A549 (cell line): ENCODE measurements around the gene TGFBI.

ENCODE experiments used
- CBX8 ChIP-seq: fragments of 200-600 bp; sonication (generic); IDR thresholded peaks from 2 replicates; pipeline ENCODE4 v1.6.1; 2016
- CHD2 ChIP-seq: fragments of 150-350 bp; IDR thresholded peaks from 2 replicates; pipeline ENCODE4 v1.6.1; 2014; ENCODE audit warnings: low read length; ENCODE audit not compliant: partially characterized antibody
- CTCF ChIP-seq: fragments of >200 bp; sonication (Bioruptor Twin); formaldehyde crosslinking; IDR thresholded peaks from 3 replicates; pipeline ENCODE4 v1.5.1; 2016
- EP300 ChIP-seq, 2 experiments: fragments of >200 bp; sonication (Bioruptor Twin); formaldehyde crosslinking; IDR thresholded peaks; 2 replicates in 1 of 2; 3 replicates in 1 of 2; pipeline ENCODE4 v1.6.1; 2016 to 2017
- HMGXB4 ChIP-seq: fragments of 250-450 bp; sonication (Bioruptor Pico); IDR thresholded peaks from 2 replicates; pipeline ENCODE4 v1.5.0; 2021; ENCODE audit warnings: mild to moderate bottlenecking, moderate library complexity, borderline replicate concordance
- MYC ChIP-seq: IDR thresholded peaks from 2 replicates; pipeline ENCODE4 v1.6.1; 2012; ENCODE audit warnings: mild to moderate bottlenecking, inconsistent platforms, low read length, improper control_type of control experiment, borderline replicate concordance
- POLR2A ChIP-seq: IDR thresholded peaks from 2 replicates; pipeline ENCODE4 v1.6.1; 2012; ENCODE audit warnings: mild to moderate bottlenecking, low read length
- POLR2AphosphoS2 ChIP-seq: conservative IDR thresholded peaks from 2 replicates; pipeline ENCODE4 v1.6.1; 2012; ENCODE audit warnings: low read length, improper control_type of control experiment, inconsistent platforms
- RAD21 ChIP-seq, 2 experiments: fragments of >200 bp in 1 of 2; sonication (Bioruptor Twin) in 1 of 2; formaldehyde crosslinking in 1 of 2; IDR thresholded peaks in 1 of 2; conservative IDR thresholded peaks in 1 of 2; 2 replicates in 1 of 2; 3 replicates in 1 of 2; pipeline ENCODE4 v1.6.1; 2012 to 2018; ENCODE audit warnings: inconsistent platforms in 1 of 2
- RNF2 ChIP-seq: fragments of 200-600 bp; sonication (generic); IDR thresholded peaks from 2 replicates; pipeline ENCODE4 v1.6.1; 2016; ENCODE audit warnings: low read depth, mild to moderate bottlenecking, antibody characterized with exemption, moderate library complexity, borderline replicate concordance

GRCh38 chr5:136090319-136090718, 61.5 kb downstream of the TGFBI start:
- TF ChIP-seq CTCF: no peak
- no peak for TF ChIP-seq MYC
- TF ChIP-seq POLR2AphosphoS2: no peak
- TF ChIP-seq CHD2: no peak
- TF ChIP-seq HMGXB4: no peak
- no peak for TF ChIP-seq RAD21 (conservative IDR thresholded peaks at IDR 0.05 in 1 of 2, IDR thresholded peaks at IDR 0.05 in 1 of 2)
- no peak for TF ChIP-seq EP300 (IDR thresholded peaks at IDR 0.05)
- TF ChIP-seq RNF2: no peak
- no peak for TF ChIP-seq CBX8
- TF ChIP-seq POLR2A: no peak
